Adipocyte (in vitro differentiated cells): ENCODE measurements around the gene RHOJ.

ENCODE experiments used
- DNase-seq: peaks from one replicate; pipeline ENCODE4 v3.0.0-alpha.2; 2015; ENCODE audit warnings: low read depth
- H3K27me3 ChIP-seq: replicated peaks from 2 replicates; pipeline ENCODE4 v1.7.0; 2013; ENCODE audit warnings: mild to moderate bottlenecking, low read length, moderate library complexity; ENCODE audit not compliant: control insufficient read depth, insufficient read depth
- H3K36me3 ChIP-seq: 2 replicates; pipeline ENCODE4 v1.7.0; 2013; ENCODE audit warnings: low read length, mild to moderate bottlenecking, moderate library complexity; ENCODE audit not compliant: control insufficient read depth, insufficient read depth, severe bottlenecking
- H3K4me1 ChIP-seq: 2 replicates; pipeline ENCODE4 v1.7.0; 2013; ENCODE audit warnings: mild to moderate bottlenecking, low read length, moderate library complexity; ENCODE audit not compliant: control insufficient read depth, insufficient read depth
- H3K4me3 ChIP-seq: 2 replicates; pipeline ENCODE4 v1.7.0; 2013; ENCODE audit warnings: mild to moderate bottlenecking, low read length, moderate library complexity
- H3K9ac ChIP-seq: 2 replicates; pipeline ENCODE4 v1.7.0; 2013; ENCODE audit warnings: mild to moderate bottlenecking, low read length, moderate library complexity
- H3K9me3 ChIP-seq: 2 replicates; pipeline ENCODE4 v1.7.0; 2013; ENCODE audit warnings: mild to moderate bottlenecking, low read length, moderate library complexity; ENCODE audit not compliant: control insufficient read depth

RHOJ gene

GRCh38 chr14:63231766-63232165 is 27.5 kb downstream of the RHOJ start:
- no peaks in the 10 kb centered on the region for H3K36me3 ChIP-seq
- H3K9ac ChIP-seq = no peak overlapping the region
- H3K4me1 ChIP-seq = peaks cover 7% of the 10 kb centered on the region
- no peak overlapping the region for H3K4me3 ChIP-seq
- no peak for DNase-seq
- no peaks in the 10 kb centered on the region for H3K9me3 ChIP-seq
- no peaks in the 10 kb centered on the region for H3K27me3 ChIP-seq

DNA sequence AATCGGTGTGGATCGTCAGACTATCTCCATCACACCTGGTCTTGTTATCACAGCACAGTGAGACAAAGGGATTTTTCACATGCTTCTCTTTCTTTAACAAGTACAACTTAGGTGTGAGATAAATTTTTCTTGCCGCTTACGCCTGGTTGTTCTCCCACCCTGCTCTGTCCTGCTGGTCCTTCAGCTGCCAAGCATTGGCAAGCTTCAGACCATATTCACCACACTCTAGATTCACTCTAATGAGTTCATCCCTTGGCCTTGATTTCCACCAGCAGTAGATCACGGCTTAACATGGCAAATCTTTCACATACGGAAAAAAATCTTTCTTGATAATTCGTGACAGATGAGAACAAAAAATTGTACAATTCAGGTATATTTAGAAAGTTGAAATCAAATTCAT is 33.5 kb downstream of the RHOJ start:
- H3K36me3 ChIP-seq = no peaks in the 10 kb centered on the region
- DNase-seq = no peak
- H3K27me3 ChIP-seq = no peaks in the 10 kb centered on the region
- no peaks in the 10 kb centered on the region for H3K9me3 ChIP-seq
- no peak overlapping the region for H3K9ac ChIP-seq
- H3K4me3 ChIP-seq = no peak overlapping the region
- H3K4me1 ChIP-seq = peaks cover 15% of the 10 kb centered on the region

- no peak overlapping the region for H3K9ac ChIP-seq
- H3K4me3 ChIP-seq = no peak overlapping the region
- H3K27me3 ChIP-seq = no peaks in the 10 kb centered on the region
- no peaks in the 10 kb centered on the region for H3K36me3 ChIP-seq
- no peak for DNase-seq
- H3K4me1 ChIP-seq = peaks cover 9% of the 10 kb centered on the region
- no peaks in the 10 kb centered on the region for H3K9me3 ChIP-seq
Measured at GRCh38 chr14:63240221-63240620, 36.0 kb downstream of the RHOJ start.

DNA sequence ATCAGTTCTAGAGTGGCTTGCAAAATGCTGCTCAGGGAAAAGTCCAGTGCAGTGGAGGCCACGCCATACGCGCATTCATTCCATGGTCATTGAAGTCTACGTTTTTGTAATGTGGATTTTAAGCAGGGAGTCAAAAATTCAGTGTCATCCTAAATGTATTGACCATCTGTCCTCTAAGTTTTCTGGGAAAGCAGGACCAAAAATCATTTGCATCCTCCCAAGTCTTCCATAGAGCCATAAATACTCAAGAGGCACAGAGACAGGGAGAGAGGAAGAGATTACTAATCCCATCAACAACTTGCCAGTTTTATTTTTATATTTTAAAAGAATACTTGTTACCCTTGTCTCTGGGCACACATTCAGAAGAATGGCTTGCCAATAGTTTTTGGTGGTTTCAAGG is 36.9 kb downstream of the RHOJ start:
- Histone ChIP-seq H3K4me3 (no peak overlapping the region), H3K27me3 (no peaks in the 10 kb centered on the region), H3K9me3 (no peaks in the 10 kb centered on the region), H3K4me1 (peaks cover 9% of the 10 kb centered on the region), H3K36me3 (no peaks in the 10 kb centered on the region), H3K9ac (no peak overlapping the region)
- DNase-seq = no peak

- Histone ChIP-seq H3K36me3 (no peaks in the 10 kb centered on the region), H3K9me3 (no peaks in the 10 kb centered on the region), H3K27me3 (no peaks in the 10 kb centered on the region), H3K9ac (no peak overlapping the region), H3K4me1 (peaks cover 18% of the 10 kb centered on the region), H3K4me3 (no peak overlapping the region)
- DNase-seq = no peak
Measured at GRCh38 chr14:63243646-63244045, 39.4 kb downstream of the RHOJ start.

DNA sequence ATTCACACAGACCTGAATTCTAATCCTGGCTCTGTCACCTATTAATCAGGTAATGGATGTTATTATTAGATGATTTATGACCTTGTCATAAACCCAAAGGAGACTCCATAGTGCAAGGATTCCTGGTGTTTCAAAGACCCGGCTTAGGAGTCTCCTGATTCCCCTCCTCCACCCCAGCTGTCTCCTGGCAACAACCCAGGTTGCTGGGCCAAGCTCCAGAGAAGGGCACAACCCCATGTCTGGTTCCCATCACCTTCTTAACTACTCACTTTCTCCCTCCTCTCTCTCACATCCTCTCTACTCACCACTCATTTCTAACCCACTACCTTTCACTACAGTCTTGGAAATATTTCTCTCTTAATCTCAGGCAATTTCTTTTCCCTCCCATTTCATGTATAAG is 41.6 kb downstream of the RHOJ start:
- no peaks in the 10 kb centered on the region for H3K27me3 ChIP-seq
- H3K9ac ChIP-seq = no peak overlapping the region
- no peaks in the 10 kb centered on the region for H3K9me3 ChIP-seq
- H3K4me3 ChIP-seq = no peak overlapping the region
- DNase-seq = no peak
- peaks cover 26% of the 10 kb centered on the region for H3K4me1 ChIP-seq
- H3K36me3 ChIP-seq = no peaks in the 10 kb centered on the region

- no peaks in the 10 kb centered on the region for H3K9me3 ChIP-seq
- peak; percentile 71 for DNase-seq
- H3K27me3 ChIP-seq = no peaks in the 10 kb centered on the region
- H3K4me1 ChIP-seq = peaks cover 20% of the 10 kb centered on the region
- no peak overlapping the region for H3K4me3 ChIP-seq
- H3K9ac ChIP-seq = no peak overlapping the region
- no peaks in the 10 kb centered on the region for H3K36me3 ChIP-seq
Measured at GRCh38 chr14:63248211-63248610, 44.0 kb downstream of the RHOJ start.

DNA sequence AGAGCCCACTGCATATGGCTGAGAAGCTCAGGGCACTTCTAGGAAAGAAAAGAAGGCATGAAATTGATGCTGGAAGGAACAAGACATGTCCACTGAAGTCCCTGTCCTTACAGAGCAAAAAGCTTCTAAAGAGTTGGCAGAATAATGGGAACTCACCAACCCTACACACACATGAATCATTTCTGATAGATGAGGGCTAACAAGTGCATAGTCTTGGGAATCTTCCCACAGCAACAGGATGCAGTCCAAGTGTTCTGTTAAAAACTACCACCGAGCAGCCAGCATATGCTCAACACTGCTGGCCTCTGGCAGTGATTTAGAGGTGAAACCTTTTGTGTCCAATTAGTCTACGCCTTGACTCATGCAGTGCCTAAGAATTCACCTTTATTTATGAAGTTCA is 44.8 kb downstream of the RHOJ start:
- H3K27me3 ChIP-seq = no peaks in the 10 kb centered on the region

DNA sequence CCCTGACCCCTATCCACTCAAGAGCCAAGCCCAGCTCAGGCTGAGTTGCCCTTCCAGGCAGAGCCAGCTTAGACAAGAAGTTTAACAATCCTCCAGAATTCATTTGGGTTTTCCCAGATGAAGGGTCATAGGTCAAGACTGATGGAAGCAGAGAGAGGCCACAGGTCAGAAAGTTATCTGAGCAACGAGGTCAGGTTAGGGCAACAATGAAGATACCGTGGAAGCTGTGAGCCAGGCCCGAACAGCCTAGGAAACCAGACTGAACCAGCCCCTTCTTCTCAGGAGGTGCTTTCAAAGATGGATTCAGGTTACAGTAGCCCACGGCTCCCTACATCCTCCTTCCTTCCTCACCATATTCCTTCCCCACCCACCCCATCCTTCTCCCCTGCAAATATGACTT is 53.1 kb downstream of the RHOJ start:
- no peak for DNase-seq

More for the DNA sequence above, 44.8 kb downstream of the RHOJ start:
- peak; percentile 4 for DNase-seq
- peaks cover 20% of the 10 kb centered on the region for H3K4me1 ChIP-seq
- H3K9ac ChIP-seq = no peak overlapping the region
- H3K9me3 ChIP-seq = no peaks in the 10 kb centered on the region
- peak overlapping the region; percentile 29 for H3K4me3 ChIP-seq
- no peaks in the 10 kb centered on the region for H3K36me3 ChIP-seq

GRCh38 chr14:63262446-63262845 is 58.2 kb downstream of the RHOJ start:
- Histone ChIP-seq H3K9ac (no peak overlapping the region), H3K9me3 (no peaks in the 10 kb centered on the region), H3K4me1 (no peaks in the 10 kb centered on the region), H3K4me3 (no peak overlapping the region), H3K36me3 (no peaks in the 10 kb centered on the region), H3K27me3 (no peaks in the 10 kb centered on the region)
- DNase-seq = no peak

More for the DNA sequence above, 53.1 kb downstream of the RHOJ start:
- Histone ChIP-seq H3K9me3 (no peaks in the 10 kb centered on the region), H3K9ac (no peak overlapping the region), H3K27me3 (no peaks in the 10 kb centered on the region), H3K36me3 (no peaks in the 10 kb centered on the region), H3K4me1 (no peaks in the 10 kb centered on the region), H3K4me3 (no peak overlapping the region)

GRCh38 chr14:63266106-63266505 is 61.9 kb downstream of the RHOJ start:
- Histone ChIP-seq H3K4me3 (no peak overlapping the region), H3K36me3 (no peaks in the 10 kb centered on the region), H3K9me3 (no peaks in the 10 kb centered on the region), H3K4me1 (no peaks in the 10 kb centered on the region), H3K9ac (no peak overlapping the region), H3K27me3 (no peaks in the 10 kb centered on the region)
- DNase-seq = peak; percentile 53

DNA sequence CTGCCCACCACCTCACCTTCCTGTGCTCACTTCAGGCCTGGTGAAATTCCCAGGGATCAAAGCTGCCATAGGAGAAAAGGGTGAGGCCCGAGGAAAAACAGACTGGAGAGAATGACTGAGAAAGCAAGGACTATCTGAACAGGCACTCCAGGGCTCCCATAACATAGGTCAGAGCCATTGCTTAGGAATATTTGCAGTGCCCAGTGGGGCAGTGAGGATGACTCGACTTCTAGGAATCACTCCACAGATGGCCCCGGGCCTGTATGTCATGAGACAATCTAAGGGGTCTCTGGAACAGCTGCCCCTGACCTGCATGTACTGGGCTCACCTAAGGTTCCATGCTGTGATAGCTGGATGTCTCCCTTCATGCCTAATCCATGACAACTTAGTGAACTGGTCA is 62.9 kb downstream of the RHOJ start:
- Histone ChIP-seq H3K27me3 (no peaks in the 10 kb centered on the region), H3K9ac (no peak overlapping the region), H3K36me3 (no peaks in the 10 kb centered on the region), H3K4me3 (no peak overlapping the region), H3K4me1 (no peaks in the 10 kb centered on the region), H3K9me3 (no peaks in the 10 kb centered on the region)
- no peak for DNase-seq
